Activated T-cell treated with anti-CD3 and anti-CD28 coated beads for 24 hours (primary cell): Measurements from ENCODE around the gene BSPH1.
"Not testable (repeated sequence)": the region's sequence is repeated elsewhere in the genome, so short reads cannot be mapped to it uniquely, and the experiment has no call there.

ENCODE experiments used
- DNase-seq: peaks from one replicate; pipeline ENCODE4 v3.0.0-alpha.2; 2020; ENCODE audit warnings: low read depth

Gene BSPH1

GRCh38 chr19:47920107-47920506 is 71.9 kb downstream of the BSPH1 start:
- not testable (repeated sequence) for DNase-seq
